ENCODE results near the gene NLGN1.

NLGN1 gene

GRCh38 chr3:174191895-174192294 is 794.4 kb downstream of the NLGN1 start:
- Mint-ChIP-seq H3K27me3 (ENCODE audit: low read depth) (no peaks in the 10 kb centered on the region), H3K36me3 (ENCODE audit: low read depth) (no peaks in the 10 kb centered on the region), H3K4me1 (peaks cover 8% of the 10 kb centered on the region), H3K27ac (no peak overlapping the region), H3K9me3 (no peaks in the 10 kb centered on the region), H3K4me3 (no peak overlapping the region)
- TF ChIP-seq, protein P1, sequence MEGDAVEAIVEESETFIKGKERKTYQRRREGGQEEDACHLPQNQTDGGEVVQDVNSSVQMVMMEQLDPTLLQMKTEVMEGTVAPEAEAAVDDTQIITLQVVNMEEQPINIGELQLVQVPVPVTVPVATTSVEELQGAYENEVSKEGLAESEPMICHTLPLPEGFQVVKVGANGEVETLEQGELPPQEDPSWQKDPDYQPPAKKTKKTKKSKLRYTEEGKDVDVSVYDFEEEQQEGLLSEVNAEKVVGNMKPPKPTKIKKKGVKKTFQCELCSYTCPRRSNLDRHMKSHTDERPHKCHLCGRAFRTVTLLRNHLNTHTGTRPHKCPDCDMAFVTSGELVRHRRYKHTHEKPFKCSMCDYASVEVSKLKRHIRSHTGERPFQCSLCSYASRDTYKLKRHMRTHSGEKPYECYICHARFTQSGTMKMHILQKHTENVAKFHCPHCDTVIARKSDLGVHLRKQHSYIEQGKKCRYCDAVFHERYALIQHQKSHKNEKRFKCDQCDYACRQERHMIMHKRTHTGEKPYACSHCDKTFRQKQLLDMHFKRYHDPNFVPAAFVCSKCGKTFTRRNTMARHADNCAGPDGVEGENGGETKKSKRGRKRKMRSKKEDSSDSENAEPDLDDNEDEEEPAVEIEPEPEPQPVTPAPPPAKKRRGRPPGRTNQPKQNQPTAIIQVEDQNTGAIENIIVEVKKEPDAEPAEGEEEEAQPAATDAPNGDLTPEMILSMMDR (IDR thresholded peaks at IDR 0.05; ENCODE audit: unreplicated experiment in 3 of 3): no peak

DNA sequence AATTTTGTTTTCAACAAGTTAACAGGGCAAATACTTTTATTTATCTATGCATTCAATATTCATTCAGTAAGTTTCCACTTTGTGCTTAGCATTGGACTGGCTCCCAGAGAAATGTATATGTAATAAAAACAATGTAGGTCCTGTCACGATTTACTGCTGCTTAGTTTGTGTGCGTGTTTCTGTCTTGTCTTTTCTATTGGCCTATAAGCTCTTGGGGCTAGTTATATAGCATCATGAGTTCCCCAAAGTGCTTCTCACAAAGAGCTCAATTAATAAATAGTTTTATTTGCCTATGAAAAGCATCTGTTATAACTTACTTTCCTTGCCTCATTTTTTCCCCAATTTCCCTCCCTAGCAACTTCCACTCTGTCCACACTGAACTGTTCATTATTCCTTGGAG is 794.9 kb downstream of the NLGN1 start:
- H3K36me3 Mint-ChIP-seq (ENCODE audit: low read depth): no peaks in the 10 kb centered on the region
- no peaks in the 10 kb centered on the region for H3K27me3 Mint-ChIP-seq (ENCODE audit: low read depth)
- TF ChIP-seq, protein P1 (IDR thresholded peaks at IDR 0.05; ENCODE audit: unreplicated experiment in 3 of 3): no peak
- H3K9me3 Mint-ChIP-seq: no peaks in the 10 kb centered on the region
- H3K4me1 Mint-ChIP-seq: peaks cover 12% of the 10 kb centered on the region
- H3K27ac Mint-ChIP-seq: peak overlapping the region in 2 of 3 experiments; percentile 12 to 38
- no peak overlapping the region for H3K4me3 Mint-ChIP-seq

DNA sequence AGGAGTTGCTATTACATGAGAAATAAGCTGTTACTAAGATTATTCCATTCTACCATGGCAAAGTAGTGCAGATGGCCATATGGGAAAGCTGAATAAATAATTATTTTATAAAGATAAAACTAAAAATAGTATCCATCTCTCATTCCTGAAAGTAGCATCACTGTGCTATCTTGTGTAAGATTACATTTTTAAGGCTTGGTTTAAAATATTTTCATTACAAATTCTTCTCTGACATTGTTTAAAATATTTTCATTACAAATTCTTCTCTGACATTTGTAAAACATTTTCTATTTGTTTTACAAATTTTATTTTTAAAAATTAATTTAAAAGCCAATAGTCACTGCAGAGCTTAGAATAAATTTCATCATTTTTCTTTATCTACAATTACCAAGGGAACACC is 796.1 kb downstream of the NLGN1 start:
- Mint-ChIP-seq H3K27me3 (ENCODE audit: low read depth) (no peaks in the 10 kb centered on the region), H3K4me3 (no peak overlapping the region), H3K9me3 (no peaks in the 10 kb centered on the region), H3K27ac (no peak overlapping the region), H3K4me1 (peaks cover 12% of the 10 kb centered on the region), H3K36me3 (ENCODE audit: low read depth) (no peaks in the 10 kb centered on the region)
- TF ChIP-seq, protein P1 (IDR thresholded peaks at IDR 0.05; ENCODE audit: unreplicated experiment in 3 of 3): no peak

- TF ChIP-seq, protein P1 (IDR thresholded peaks at IDR 0.05; ENCODE audit: unreplicated experiment in 3 of 3): no peak
- Mint-ChIP-seq H3K4me3 (no peak overlapping the region), H3K27ac (peak overlapping the region in 2 of 3 experiments; percentile 29 to 52), H3K9me3 (no peaks in the 10 kb centered on the region), H3K36me3 (ENCODE audit: low read depth) (no peaks in the 10 kb centered on the region), H3K27me3 (ENCODE audit: low read depth) (no peaks in the 10 kb centered on the region), H3K4me1 (peaks cover 10% of the 10 kb centered on the region)
These were observed 799.9 kb downstream of the NLGN1 start for GRCh38 chr3:174197416-174197815.

GRCh38 chr3:174198199-174198598 is 800.7 kb downstream of the NLGN1 start:
- TF ChIP-seq, protein P1 (IDR thresholded peaks at IDR 0.05; ENCODE audit: unreplicated experiment in 3 of 3): no peak
- Mint-ChIP-seq H3K27me3 (ENCODE audit: low read depth) (no peaks in the 10 kb centered on the region), H3K4me3 (no peak overlapping the region), H3K27ac (peak overlapping the region; percentile 22 to 47 (median 38)), H3K9me3 (no peaks in the 10 kb centered on the region), H3K36me3 (ENCODE audit: low read depth) (no peaks in the 10 kb centered on the region), H3K4me1 (peaks cover 5% of the 10 kb centered on the region)

DNA sequence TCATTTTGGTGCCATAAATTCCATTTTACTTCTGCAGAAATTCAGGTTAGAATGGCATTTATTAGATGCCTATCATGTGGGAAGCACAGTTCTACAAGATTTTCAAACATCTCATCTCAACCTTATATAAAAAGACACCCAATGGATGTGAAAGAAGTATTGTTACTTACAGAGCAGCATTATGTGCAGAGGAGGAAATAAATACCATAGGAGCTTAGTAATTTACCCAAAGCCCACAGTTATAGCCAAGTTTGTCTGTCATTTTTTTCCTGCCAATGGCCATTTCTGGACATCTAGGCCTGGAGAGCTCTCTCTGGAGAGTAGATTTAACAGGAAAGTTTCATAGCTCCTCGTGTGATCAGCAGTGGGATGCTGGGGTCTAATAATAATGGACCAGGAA is 802.2 kb downstream of the NLGN1 start:
- TF ChIP-seq, protein P1 (IDR thresholded peaks at IDR 0.05; ENCODE audit: unreplicated experiment in 3 of 3): no peak
- Mint-ChIP-seq H3K9me3 (no peaks in the 10 kb centered on the region), H3K4me1 (peaks cover 5% of the 10 kb centered on the region), H3K4me3 (no peak overlapping the region), H3K36me3 (ENCODE audit: low read depth) (no peaks in the 10 kb centered on the region), H3K27ac (no peak overlapping the region), H3K27me3 (ENCODE audit: low read depth) (no peaks in the 10 kb centered on the region)
